WTC11 (cell line): ENCODE results near the gene A2ML1. TPM values are rescaled to one million over a fixed set of nuclear protein-coding genes. Genes with fewer than 3 reads are reported as not detected.

Source experiments
- ATAC-seq: fragments of 200-7000 bp; cut with Tn5 transposase; 2 replicates; pipeline ENCODE4 v1.10.0; 2021; ENCODE audit warnings: mild to moderate bottlenecking, moderate library complexity
- CTCF ChIA-PET: fragments of 300-600 bp; sonication (Branson Sonifier 250); formaldehyde crosslinking; loops from one replicate; lab custom pipeline; 2021; ENCODE audit warnings: antibody characterized with exemption; lab: Charles Lee
- POLR2A ChIA-PET: fragments of 350-600 bp; sonication (Branson Sonifier 250); formaldehyde crosslinking; loops from one replicate; lab custom pipeline; 2021; ENCODE audit warnings: antibody characterized with exemption; lab: Charles Lee
- DNase-seq: peaks from one replicate; pipeline ENCODE4 v3.0.0; 2021; ENCODE audit warnings: low spot score
- H3K27ac Mint-ChIP-seq: 2 replicates; pipeline ENCODE4 v1.8.0; 2021; ENCODE audit warnings: mixed read lengths
- H3K27me3 Mint-ChIP-seq: 2 replicates; pipeline ENCODE4 v1.8.0; 2021; ENCODE audit warnings: low read depth, mild to moderate bottlenecking, moderate library complexity, mixed read lengths
- H3K36me3 Mint-ChIP-seq: 2 replicates; pipeline ENCODE4 v1.8.0; 2021; ENCODE audit warnings: mixed read lengths
- H3K4me1 Mint-ChIP-seq: 2 replicates; pipeline ENCODE4 v1.8.0; 2022; ENCODE audit warnings: mixed read lengths
- H3K4me3 Mint-ChIP-seq: 2 replicates; pipeline ENCODE4 v1.8.0; 2021; ENCODE audit warnings: mild to moderate bottlenecking, moderate library complexity, mixed read lengths
- H3K9me3 Mint-ChIP-seq: 2 replicates; pipeline ENCODE4 v1.8.0; 2021; ENCODE audit warnings: mixed read lengths
- ATF1 ChIP-seq: sonication (generic); formaldehyde crosslinking; IDR thresholded peaks from 2 replicates; pipeline ENCODE4 v1.8.1; 2023; ENCODE audit warnings: mild to moderate bottlenecking, moderate library complexity, missing genetic modification reagents
- ATF6 ChIP-seq: sonication (generic); formaldehyde crosslinking; IDR thresholded peaks from 2 replicates; pipeline ENCODE4 v1.8.1; 2023; ENCODE audit warnings: mild to moderate bottlenecking, missing genetic modification reagents
- CREM ChIP-seq: sonication (generic); formaldehyde crosslinking; IDR thresholded peaks from 2 replicates; pipeline ENCODE4 v1.8.1; 2022; ENCODE audit warnings: mild to moderate bottlenecking, missing genetic modification reagents, moderate library complexity
- ETV6 ChIP-seq: sonication (generic); formaldehyde crosslinking; IDR thresholded peaks from 2 replicates; pipeline ENCODE4 v1.8.1; 2022; ENCODE audit warnings: mild to moderate bottlenecking, missing genetic modification reagents
- JAZF1 ChIP-seq: fragments of 250-450 bp; sonication (Bioruptor Pico); IDR thresholded peaks from 2 replicates; pipeline ENCODE4 v1.9.0; 2021; ENCODE audit warnings: moderate library complexity, mild to moderate bottlenecking, inconsistent platforms
- JUN ChIP-seq: sonication (generic); formaldehyde crosslinking; IDR thresholded peaks from 2 replicates; pipeline ENCODE4 v1.8.0; 2023; ENCODE audit warnings: mild to moderate bottlenecking, missing genetic modification reagents
- NFE2L1 ChIP-seq: sonication (generic); formaldehyde crosslinking; IDR thresholded peaks from 2 replicates; pipeline ENCODE4 v1.8.1; 2023; ENCODE audit warnings: missing genetic modification reagents
- NR3C1 ChIP-seq: sonication (generic); formaldehyde crosslinking; conservative IDR thresholded peaks from 2 replicates; pipeline ENCODE4 v1.8.1; 2023; ENCODE audit warnings: low read depth, mild to moderate bottlenecking, missing genetic modification reagents
- PRDM15 ChIP-seq: sonication (generic); formaldehyde crosslinking; IDR thresholded peaks from 2 replicates; pipeline ENCODE4 v1.8.0; 2022; ENCODE audit warnings: missing genetic modification reagents
- SOX15 ChIP-seq: fragments of 250-450 bp; sonication (Bioruptor Pico); IDR thresholded peaks from 2 replicates; pipeline ENCODE4 v1.9.0; 2021; ENCODE audit warnings: mild to moderate bottlenecking
- TEAD1 ChIP-seq: sonication (generic); formaldehyde crosslinking; IDR thresholded peaks from 2 replicates; pipeline ENCODE4 v1.8.0; 2022; ENCODE audit warnings: mild to moderate bottlenecking, missing genetic modification reagents
- ZMAT4 ChIP-seq: fragments of 250-450 bp; sonication (Bioruptor Pico); IDR thresholded peaks from 2 replicates; pipeline ENCODE4 v1.9.0; 2021; ENCODE audit warnings: mild to moderate bottlenecking
- ZNF232 ChIP-seq: sonication (generic); formaldehyde crosslinking; IDR thresholded peaks from 2 replicates; pipeline ENCODE4 v1.8.0; 2022; ENCODE audit warnings: mild to moderate bottlenecking, missing genetic modification reagents
- total RNA-seq: library from RNA; stranded (reverse); gene quantifications from 3 replicates; pipeline ENCODE4 v1.2.3, GENCODE V29; 2021
- TF ChIP-seq, protein P1 (sequence below): sonication (generic); formaldehyde crosslinking; IDR thresholded peaks from 2 replicates; pipeline ENCODE4 v1.8.1; 2022; ENCODE audit warnings: low read depth, missing genetic modification reagents, borderline replicate concordance
- TF ChIP-seq, protein P2 (sequence below): sonication (generic); formaldehyde crosslinking; IDR thresholded peaks from 2 replicates; pipeline ENCODE4 v1.8.1; 2023; ENCODE audit warnings: mild to moderate bottlenecking, missing genetic modification reagents, moderate library complexity
- TF ChIP-seq, protein P3 (sequence below): sonication (generic); formaldehyde crosslinking; IDR thresholded peaks from 2 replicates; pipeline ENCODE4 v1.8.0; 2022; ENCODE audit warnings: mild to moderate bottlenecking, missing genetic modification reagents
- TF ChIP-seq, protein P4 (sequence below): sonication (generic); formaldehyde crosslinking; IDR thresholded peaks from 2 replicates; pipeline ENCODE4 v1.8.1; 2022; ENCODE audit warnings: mild to moderate bottlenecking, missing genetic modification reagents, moderate library complexity, borderline replicate concordance
- TF ChIP-seq, protein P5 (sequence below): sonication (generic); formaldehyde crosslinking; conservative IDR thresholded peaks from 2 replicates; pipeline ENCODE4 v1.8.1; 2022; ENCODE audit warnings: mild to moderate bottlenecking, missing genetic modification reagents

The A2ML1 gene
- total RNA-seq, 1 experiment from 2014 or later, result 10.5 TPM

DNA sequence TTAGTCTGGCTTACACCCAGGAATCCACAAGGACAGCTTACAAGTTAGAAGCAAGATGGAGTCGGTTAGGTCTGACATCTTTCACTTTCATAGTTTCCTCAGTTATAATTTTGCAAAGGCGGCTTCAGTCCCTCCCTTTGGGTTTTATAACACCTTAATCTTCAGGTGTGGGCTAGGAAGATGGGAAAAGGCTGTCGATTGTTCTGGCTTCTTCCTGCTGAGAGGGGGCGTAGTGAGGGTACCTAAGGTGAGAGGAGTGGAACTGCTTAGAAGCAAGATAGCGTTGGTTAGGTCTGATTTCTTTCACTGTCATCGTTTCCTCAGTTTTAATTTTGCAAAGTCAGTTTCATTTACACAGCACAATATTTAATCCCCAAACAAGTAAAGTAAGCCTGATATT is 10.1 kb downstream of the A2ML1 start:
- H3K36me3 Mint-ChIP-seq, result peaks cover 24% of the 10 kb centered on the region
- ATAC-seq (peak; percentile 19; the same call in 1 of the 2 replicates), DNase-seq (no peak)
- peak overlapping the region; percentile 94 for H3K27ac Mint-ChIP-seq
- CTCF ChIA-PET, result interaction anchor here (0.7 to 3.2 kb wide), 4 partner anchors 9 to 288 kb away, joined by 3 to 20 read pairs (median 4); no protein-coding TSS in a partner anchor
- H3K9me3 Mint-ChIP-seq, result peaks cover 1% of the 10 kb centered on the region; the same call in 1 of the 2 replicates
- H3K4me1 Mint-ChIP-seq, result peaks cover 73% of the 10 kb centered on the region
- no peaks in the 10 kb centered on the region; the same call in 1 of the 2 replicates for H3K27me3 Mint-ChIP-seq
- POLR2A ChIA-PET, result no interaction called here
- no peak overlapping the region for H3K4me3 Mint-ChIP-seq
- TF ChIP-seq, protein P1, sequence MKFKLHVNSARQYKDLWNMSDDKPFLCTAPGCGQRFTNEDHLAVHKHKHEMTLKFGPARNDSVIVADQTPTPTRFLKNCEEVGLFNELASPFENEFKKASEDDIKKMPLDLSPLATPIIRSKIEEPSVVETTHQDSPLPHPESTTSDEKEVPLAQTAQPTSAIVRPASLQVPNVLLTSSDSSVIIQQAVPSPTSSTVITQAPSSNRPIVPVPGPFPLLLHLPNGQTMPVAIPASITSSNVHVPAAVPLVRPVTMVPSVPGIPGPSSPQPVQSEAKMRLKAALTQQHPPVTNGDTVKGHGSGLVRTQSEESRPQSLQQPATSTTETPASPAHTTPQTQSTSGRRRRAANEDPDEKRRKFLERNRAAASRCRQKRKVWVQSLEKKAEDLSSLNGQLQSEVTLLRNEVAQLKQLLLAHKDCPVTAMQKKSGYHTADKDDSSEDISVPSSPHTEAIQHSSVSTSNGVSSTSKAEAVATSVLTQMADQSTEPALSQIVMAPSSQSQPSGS (CRISPR knock-in tag), result no peak
- TF ChIP-seq CREM (no peak), TEAD1 (CRISPR knock-in tag) (no peak), JAZF1 (CRISPR knock-in tag) (no peak), ZNF232 (CRISPR knock-in tag) (no peak), NFE2L1 (CRISPR knock-in tag) (no peak), NR3C1 (CRISPR knock-in tag) (no peak), ETV6 (CRISPR knock-in tag) (no peak)
- TF ChIP-seq, protein P2, sequence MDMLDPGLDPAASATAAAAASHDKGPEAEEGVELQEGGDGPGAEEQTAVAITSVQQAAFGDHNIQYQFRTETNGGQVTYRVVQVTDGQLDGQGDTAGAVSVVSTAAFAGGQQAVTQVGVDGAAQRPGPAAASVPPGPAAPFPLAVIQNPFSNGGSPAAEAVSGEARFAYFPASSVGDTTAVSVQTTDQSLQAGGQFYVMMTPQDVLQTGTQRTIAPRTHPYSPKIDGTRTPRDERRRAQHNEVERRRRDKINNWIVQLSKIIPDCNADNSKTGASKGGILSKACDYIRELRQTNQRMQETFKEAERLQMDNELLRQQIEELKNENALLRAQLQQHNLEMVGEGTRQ (CRISPR knock-in tag), result no peak
- TF ChIP-seq, protein P3, sequence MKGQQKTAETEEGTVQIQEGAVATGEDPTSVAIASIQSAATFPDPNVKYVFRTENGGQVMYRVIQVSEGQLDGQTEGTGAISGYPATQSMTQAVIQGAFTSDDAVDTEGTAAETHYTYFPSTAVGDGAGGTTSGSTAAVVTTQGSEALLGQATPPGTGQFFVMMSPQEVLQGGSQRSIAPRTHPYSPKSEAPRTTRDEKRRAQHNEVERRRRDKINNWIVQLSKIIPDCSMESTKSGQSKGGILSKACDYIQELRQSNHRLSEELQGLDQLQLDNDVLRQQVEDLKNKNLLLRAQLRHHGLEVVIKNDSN (CRISPR knock-in tag), result no peak
- TF ChIP-seq, protein P4, sequence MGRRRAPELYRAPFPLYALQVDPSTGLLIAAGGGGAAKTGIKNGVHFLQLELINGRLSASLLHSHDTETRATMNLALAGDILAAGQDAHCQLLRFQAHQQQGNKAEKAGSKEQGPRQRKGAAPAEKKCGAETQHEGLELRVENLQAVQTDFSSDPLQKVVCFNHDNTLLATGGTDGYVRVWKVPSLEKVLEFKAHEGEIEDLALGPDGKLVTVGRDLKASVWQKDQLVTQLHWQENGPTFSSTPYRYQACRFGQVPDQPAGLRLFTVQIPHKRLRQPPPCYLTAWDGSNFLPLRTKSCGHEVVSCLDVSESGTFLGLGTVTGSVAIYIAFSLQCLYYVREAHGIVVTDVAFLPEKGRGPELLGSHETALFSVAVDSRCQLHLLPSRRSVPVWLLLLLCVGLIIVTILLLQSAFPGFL, result no peak
- TF ChIP-seq, protein P5, sequence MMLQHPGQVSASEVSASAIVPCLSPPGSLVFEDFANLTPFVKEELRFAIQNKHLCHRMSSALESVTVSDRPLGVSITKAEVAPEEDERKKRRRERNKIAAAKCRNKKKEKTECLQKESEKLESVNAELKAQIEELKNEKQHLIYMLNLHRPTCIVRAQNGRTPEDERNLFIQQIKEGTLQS (CRISPR knock-in tag), result no peak

GRCh38 chr12:8834230-8834629 is 11.8 kb downstream of the A2ML1 start:
- Mint-ChIP-seq H3K36me3 (peaks cover 23% of the 10 kb centered on the region), H3K27ac (peak overlapping the region; percentile 13; the same call in 1 of the 2 replicates), H3K27me3 (no peaks in the 10 kb centered on the region), H3K4me1 (peaks cover 65% of the 10 kb centered on the region), H3K4me3 (no peak overlapping the region), H3K9me3 (no peaks in the 10 kb centered on the region)
- DNase-seq, result no peak
- POLR2A ChIA-PET, result interaction anchor here (1.3 kb wide), 1 partner anchor 11 kb away, joined by 3 read pairs; no protein-coding TSS in a partner anchor
- no peak for ATAC-seq
- TF ChIP-seq ZMAT4 (CRISPR knock-in tag) (no peak), ATF1 (CRISPR knock-in tag) (no peak)
- CTCF ChIA-PET, result interaction anchor here (1.0 to 1.6 kb wide), 5 partner anchors 8 to 290 kb away, joined by 3 to 10 read pairs (median 5); partner anchors contain the start of gene A2ML1

GRCh38 chr12:8837291-8837690 is 14.9 kb downstream of the A2ML1 start:
- Mint-ChIP-seq H3K4me1 (peaks cover 42% of the 10 kb centered on the region), H3K36me3 (peaks cover 34% of the 10 kb centered on the region)
- POLR2A ChIA-PET, result no interaction called here
- TF ChIP-seq JUN (no peak), ATF6 (no peak), SOX15 (CRISPR knock-in tag) (no peak), PRDM15 (no peak), CREM (no peak)

More at GRCh38 chr12:8837291-8837690, 14.9 kb downstream of the A2ML1 start:
- Mint-ChIP-seq H3K4me3 (no peak overlapping the region), H3K27ac (peak overlapping the region; percentile 8; the same call in 1 of the 2 replicates), H3K9me3 (no peaks in the 10 kb centered on the region), H3K27me3 (no peaks in the 10 kb centered on the region; the same call in 1 of the 2 replicates)
- DNase-seq, result no peak
- CTCF ChIA-PET, result interaction anchor here (1.0 to 3.5 kb wide), 3 partner anchors 14 to 53 kb away, joined by 3 to 12 read pairs (median 4); no protein-coding TSS in a partner anchor
- no peak for ATAC-seq
